IMR-90 (cell line): ENCODE measurements around the gene CCDC88C.

ENCODE experiments used
- BHLHE40 ChIP-seq: fragments of 150-350 bp; IDR thresholded peaks from 2 replicates; pipeline ENCODE4 v1.6.1; 2016; ENCODE audit warnings: mild to moderate bottlenecking, low read depth, low read length
- CEBPB ChIP-seq: IDR thresholded peaks from 2 replicates; pipeline ENCODE4 v1.6.1; 2012; ENCODE audit warnings: low read depth, low read length, improper control_type of control experiment
- CHD1 ChIP-seq: IDR thresholded peaks from 2 replicates; pipeline ENCODE4 v1.6.1; 2012; ENCODE audit warnings: low read depth, low read length, improper control_type of control experiment
- FOS ChIP-seq: fragments of 150-350 bp; IDR thresholded peaks from 2 replicates; pipeline ENCODE4 v1.6.1; 2016; ENCODE audit warnings: low read depth, low read length
- MAFK ChIP-seq: IDR thresholded peaks from 2 replicates; pipeline ENCODE4 v1.6.1; 2012; ENCODE audit warnings: low read depth, low read length, improper control_type of control experiment
- MXI1 ChIP-seq: IDR thresholded peaks from 2 replicates; pipeline ENCODE4 v1.6.1; 2012; ENCODE audit warnings: low read depth, mild to moderate bottlenecking, low read length, moderate library complexity, borderline replicate concordance
- NFE2L2 ChIP-seq: fragments of 150-350 bp; IDR thresholded peaks from 2 replicates; pipeline ENCODE4 v1.6.1; 2016; ENCODE audit warnings: low read depth, mild to moderate bottlenecking, low read length
- POLR2A ChIP-seq: IDR thresholded peaks from 2 replicates; pipeline ENCODE4 v1.6.1; 2012; ENCODE audit warnings: mild to moderate bottlenecking, low read depth, low read length
- RAD21 ChIP-seq: IDR thresholded peaks from 2 replicates; pipeline ENCODE4 v1.6.1; 2012; ENCODE audit warnings: low read length, improper control_type of control experiment
- RCOR1 ChIP-seq: IDR thresholded peaks from 2 replicates; pipeline ENCODE4 v1.6.1; 2012; ENCODE audit warnings: mild to moderate bottlenecking, low read length, improper control_type of control experiment; ENCODE audit not compliant: insufficient replicate concordance
- RFX5 ChIP-seq: IDR thresholded peaks from 2 replicates; pipeline ENCODE4 v1.8.0; 2012; ENCODE audit warnings: low read depth, mild to moderate bottlenecking, low read length, moderate library complexity
- TF ChIP-seq, protein P1 (sequence below): conservative IDR thresholded peaks from 2 replicates; pipeline ENCODE4 v1.5.1; 2012; ENCODE audit warnings: mild to moderate bottlenecking, low read depth, low read length, improper control_type of control experiment
- TF ChIP-seq, protein P2 (sequence below): fragments of 150-350 bp; IDR thresholded peaks from 2 replicates; pipeline ENCODE4 v1.6.1; 2017; ENCODE audit warnings: mild to moderate bottlenecking, antibody characterized with exemption, low read length, low read depth
- TF ChIP-seq, protein P3 (sequence below): fragments of 150-350 bp; IDR thresholded peaks from 2 replicates; pipeline ENCODE4 v1.6.1; 2016; ENCODE audit warnings: low read depth, mild to moderate bottlenecking, low read length, moderate library complexity, borderline replicate concordance

DNA sequence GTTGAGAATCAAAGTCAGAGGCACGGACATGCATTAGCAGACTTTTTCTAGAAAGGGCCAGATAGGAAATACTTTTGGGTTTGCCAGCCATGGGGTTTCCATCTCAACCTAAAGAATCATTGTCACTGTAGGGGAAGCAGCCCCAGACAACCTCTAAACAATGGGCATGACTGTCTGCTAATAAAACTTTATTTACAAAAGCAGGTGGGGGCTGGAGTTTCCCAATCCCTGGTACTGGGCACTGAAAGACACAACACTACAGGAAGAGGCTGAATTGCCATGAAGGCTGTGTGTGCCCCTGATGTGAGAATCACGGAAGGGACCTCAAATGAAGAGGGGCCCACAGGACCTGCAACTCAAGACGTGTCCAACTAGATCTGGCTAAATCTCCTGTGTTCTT lies 111.1 kb downstream of the CCDC88C start:
- TF ChIP-seq, protein P1, sequence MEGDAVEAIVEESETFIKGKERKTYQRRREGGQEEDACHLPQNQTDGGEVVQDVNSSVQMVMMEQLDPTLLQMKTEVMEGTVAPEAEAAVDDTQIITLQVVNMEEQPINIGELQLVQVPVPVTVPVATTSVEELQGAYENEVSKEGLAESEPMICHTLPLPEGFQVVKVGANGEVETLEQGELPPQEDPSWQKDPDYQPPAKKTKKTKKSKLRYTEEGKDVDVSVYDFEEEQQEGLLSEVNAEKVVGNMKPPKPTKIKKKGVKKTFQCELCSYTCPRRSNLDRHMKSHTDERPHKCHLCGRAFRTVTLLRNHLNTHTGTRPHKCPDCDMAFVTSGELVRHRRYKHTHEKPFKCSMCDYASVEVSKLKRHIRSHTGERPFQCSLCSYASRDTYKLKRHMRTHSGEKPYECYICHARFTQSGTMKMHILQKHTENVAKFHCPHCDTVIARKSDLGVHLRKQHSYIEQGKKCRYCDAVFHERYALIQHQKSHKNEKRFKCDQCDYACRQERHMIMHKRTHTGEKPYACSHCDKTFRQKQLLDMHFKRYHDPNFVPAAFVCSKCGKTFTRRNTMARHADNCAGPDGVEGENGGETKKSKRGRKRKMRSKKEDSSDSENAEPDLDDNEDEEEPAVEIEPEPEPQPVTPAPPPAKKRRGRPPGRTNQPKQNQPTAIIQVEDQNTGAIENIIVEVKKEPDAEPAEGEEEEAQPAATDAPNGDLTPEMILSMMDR: no peak
- TF ChIP-seq CHD1 (no peak), CEBPB (no peak), POLR2A (no peak), RAD21 (no peak), MXI1 (no peak), RCOR1 (no peak), MAFK (no peak), NFE2L2 (no peak), RFX5 (no peak), FOS (no peak), BHLHE40 (no peak)
- TF ChIP-seq, protein P2, sequence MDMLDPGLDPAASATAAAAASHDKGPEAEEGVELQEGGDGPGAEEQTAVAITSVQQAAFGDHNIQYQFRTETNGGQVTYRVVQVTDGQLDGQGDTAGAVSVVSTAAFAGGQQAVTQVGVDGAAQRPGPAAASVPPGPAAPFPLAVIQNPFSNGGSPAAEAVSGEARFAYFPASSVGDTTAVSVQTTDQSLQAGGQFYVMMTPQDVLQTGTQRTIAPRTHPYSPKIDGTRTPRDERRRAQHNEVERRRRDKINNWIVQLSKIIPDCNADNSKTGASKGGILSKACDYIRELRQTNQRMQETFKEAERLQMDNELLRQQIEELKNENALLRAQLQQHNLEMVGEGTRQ: no peak
- TF ChIP-seq, protein P3, sequence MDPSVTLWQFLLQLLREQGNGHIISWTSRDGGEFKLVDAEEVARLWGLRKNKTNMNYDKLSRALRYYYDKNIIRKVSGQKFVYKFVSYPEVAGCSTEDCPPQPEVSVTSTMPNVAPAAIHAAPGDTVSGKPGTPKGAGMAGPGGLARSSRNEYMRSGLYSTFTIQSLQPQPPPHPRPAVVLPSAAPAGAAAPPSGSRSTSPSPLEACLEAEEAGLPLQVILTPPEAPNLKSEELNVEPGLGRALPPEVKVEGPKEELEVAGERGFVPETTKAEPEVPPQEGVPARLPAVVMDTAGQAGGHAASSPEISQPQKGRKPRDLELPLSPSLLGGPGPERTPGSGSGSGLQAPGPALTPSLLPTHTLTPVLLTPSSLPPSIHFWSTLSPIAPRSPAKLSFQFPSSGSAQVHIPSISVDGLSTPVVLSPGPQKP: no peak
